GM12864 (cell line): ENCODE data around the gene RPRD1A.

Experiments
- DNase-seq: peaks from one replicate; pipeline ENCODE4 v3.0.0-alpha.2; 2011; ENCODE audit warnings: low read depth
- H3K4me3 ChIP-seq: 2 replicates; pipeline ENCODE4 v1.5.1; 2011; ENCODE audit warnings: mild to moderate bottlenecking, low read depth, low read length, control low read depth
- CTCF ChIP-seq: IDR thresholded peaks from 2 replicates; pipeline ENCODE4 v1.5.1; 2011; ENCODE audit warnings: low read depth, mild to moderate bottlenecking, moderate library complexity, low read length, control low read depth, inconsistent platforms; ENCODE audit errors: missing control alignments

RPRD1A gene

GRCh38 chr18:36064027-36064808, 3.1 kb downstream of the RPRD1A start:
- TF ChIP-seq CTCF = no peak
- no peak for DNase-seq
- no peak overlapping the region for H3K4me3 ChIP-seq

GRCh38 chr18:36058674-36059073, 8.7 kb downstream of the RPRD1A start:
- TF ChIP-seq CTCF = no peak

GRCh38 chr18:36051760-36052159, 15.6 kb downstream of the RPRD1A start:
- H3K4me3 ChIP-seq = no peak overlapping the region
- no peak for TF ChIP-seq CTCF
- DNase-seq = no peak

More at GRCh38 chr18:36058674-36059073, 8.7 kb downstream of the RPRD1A start:
- H3K4me3 ChIP-seq = no peak overlapping the region
- DNase-seq = no peak

GRCh38 chr18:36050479-36050878, 16.9 kb downstream of the RPRD1A start:
- no peak for DNase-seq
- no peak for TF ChIP-seq CTCF
- no peak overlapping the region for H3K4me3 ChIP-seq

- DNase-seq = no peak
- no peak for TF ChIP-seq CTCF
- no peak overlapping the region for H3K4me3 ChIP-seq
These were observed 19.8 kb downstream of the RPRD1A start for GRCh38 chr18:36047521-36047920.

GRCh38 chr18:36046898-36047297, 20.5 kb downstream of the RPRD1A start:
- H3K4me3 ChIP-seq = no peak overlapping the region
- no peak for TF ChIP-seq CTCF
- no peak for DNase-seq

GRCh38 chr18:36045241-36045991, 21.9 kb downstream of the RPRD1A start:
- H3K4me3 ChIP-seq = no peak overlapping the region
- TF ChIP-seq CTCF = no peak
- DNase-seq = no peak
